Activated CD8-positive, alpha-beta T cell treated with anti-CD3 and anti-CD28 coated beads, Interleukin-2, amount 10 ng/mL, durations not matched to agents 7 days and 5 days (primary cell): Measurements from ENCODE around the gene DHX34. TPM values are rescaled to one million over a fixed set of nuclear protein-coding genes. Genes with fewer than 3 reads are reported as not detected.
A peak's percentile ranks its signal among the peaks of the same experiment; 100 is the strongest.

Experiments used
- ATAC-seq: fragments of 150-1000 bp; cut with Tn5 transposase; one replicate; pipeline ENCODE4 v1.10.0; 2021; ENCODE audit warnings: moderate library complexity
- CTCF ChIA-PET: fragments of 350-600 bp; sonication (Branson Sonifier 250); formaldehyde crosslinking; loops from one replicate; lab custom pipeline; 2021; ENCODE audit warnings: antibody characterized with exemption; lab: Charles Lee
- POLR2A ChIA-PET: fragments of 350-600 bp; sonication (Branson Sonifier 250); formaldehyde crosslinking; loops from one replicate; lab custom pipeline; 2021; ENCODE audit warnings: antibody characterized with exemption; lab: Charles Lee
- DNase-seq: peaks from one replicate; pipeline ENCODE4 v3.0.0-alpha.2; 2020
- H3K27ac Mint-ChIP-seq: one replicate; pipeline ENCODE4 v1.8.0; 2021; ENCODE audit warnings: mild to moderate bottlenecking, mixed read lengths
- H3K27me3 Mint-ChIP-seq: one replicate; pipeline ENCODE4 v1.8.0; 2021; ENCODE audit warnings: low read depth, mixed read lengths
- H3K36me3 Mint-ChIP-seq: one replicate; pipeline ENCODE4 v1.8.0; 2021; ENCODE audit warnings: low read depth, mixed read lengths
- H3K4me1 Mint-ChIP-seq: one replicate; pipeline ENCODE4 v1.8.0; 2021; ENCODE audit warnings: low read depth, mixed read lengths
- H3K4me3 Mint-ChIP-seq: one replicate; pipeline ENCODE4 v1.8.0; 2021; ENCODE audit warnings: mild to moderate bottlenecking, mixed read lengths
- H3K9me3 Mint-ChIP-seq: one replicate; pipeline ENCODE4 v1.8.0; 2022; ENCODE audit warnings: mixed read lengths; ENCODE audit not compliant: insufficient read depth
- total RNA-seq, 2 experiments: library from RNA; stranded (reverse); gene quantifications; one replicate each; pipeline ENCODE4 v1.2.3, GENCODE V29; 2021

Gene DHX34
- total RNA-seq, 2 experiments from 2014 or later, result 12.6 to 13.1 TPM

GRCh38 chr19:47414469-47414868 lies 65.4 kb downstream of the DHX34 start:
- Mint-ChIP-seq H3K9me3 (no peaks in the 10 kb centered on the region), H3K4me3 (no peak overlapping the region), H3K27ac (no peak overlapping the region), H3K27me3 (peaks cover 47% of the 10 kb centered on the region), H3K4me1 (peaks cover 14% of the 10 kb centered on the region), H3K36me3 (no peaks in the 10 kb centered on the region)
- ATAC-seq, result no peak
- DNase-seq, result no peak
- CTCF ChIA-PET, result interaction anchor here (0.6 kb wide), 1 partner anchor 23 kb away, joined by 3 read pairs; no protein-coding TSS in a partner anchor
- POLR2A ChIA-PET, result no interaction called here

- ChIA-PET CTCF (interaction anchor here (1.5 kb wide), 1 partner anchor 12 kb away, joined by 5 read pairs; no protein-coding TSS in a partner anchor), POLR2A (no interaction called here)
- H3K9me3 Mint-ChIP-seq, result no peaks in the 10 kb centered on the region
- DNase-seq, result no peak
- peaks cover 27% of the 10 kb centered on the region for H3K4me1 Mint-ChIP-seq
- ATAC-seq, result no peak
- H3K27me3 Mint-ChIP-seq, result peaks cover 62% of the 10 kb centered on the region
- H3K27ac Mint-ChIP-seq, result no peak overlapping the region
- no peaks in the 10 kb centered on the region for H3K36me3 Mint-ChIP-seq
- H3K4me3 Mint-ChIP-seq, result no peak overlapping the region
Measured at GRCh38 chr19:47415953-47416642, 67.0 kb downstream of the DHX34 start.

- Mint-ChIP-seq H3K27me3 (peaks cover 67% of the 10 kb centered on the region), H3K9me3 (no peaks in the 10 kb centered on the region), H3K27ac (no peak overlapping the region), H3K4me1 (peaks cover 31% of the 10 kb centered on the region), H3K4me3 (no peak overlapping the region), H3K36me3 (no peaks in the 10 kb centered on the region)
- ChIA-PET CTCF (interaction anchor here (1.5 kb wide), 1 partner anchor 12 kb away, joined by 5 read pairs; no protein-coding TSS in a partner anchor), POLR2A (no interaction called here)
- DNase-seq, result no peak
- no peak for ATAC-seq
Measured at GRCh38 chr19:47416643-47416985, 67.5 kb downstream of the DHX34 start.

- Mint-ChIP-seq H3K4me3 (no peak overlapping the region), H3K4me1 (peaks cover 33% of the 10 kb centered on the region), H3K27me3 (peaks cover 71% of the 10 kb centered on the region), H3K36me3 (no peaks in the 10 kb centered on the region), H3K27ac (no peak overlapping the region), H3K9me3 (no peaks in the 10 kb centered on the region)
- ATAC-seq (no peak), DNase-seq (no peak)
- ChIA-PET POLR2A (no interaction called here), CTCF (interaction anchor here (0.8 to 1.5 kb wide), 2 partner anchors 11 to 18 kb away, joined by 3 to 5 read pairs; no protein-coding TSS in a partner anchor)
Measured at GRCh38 chr19:47417107-47417745, 68.1 kb downstream of the DHX34 start.

GRCh38 chr19:47417746-47418691 lies 68.9 kb downstream of the DHX34 start:
- Mint-ChIP-seq H3K27me3 (peaks cover 78% of the 10 kb centered on the region), H3K27ac (no peak overlapping the region), H3K4me1 (peaks cover 35% of the 10 kb centered on the region), H3K9me3 (no peaks in the 10 kb centered on the region), H3K36me3 (no peaks in the 10 kb centered on the region), H3K4me3 (no peak overlapping the region)
- CTCF ChIA-PET, result interaction anchor here (0.8 to 1.5 kb wide), 3 partner anchors 10 to 19 kb away, joined by 3 to 5 read pairs (median 3); no protein-coding TSS in a partner anchor
- no peak for ATAC-seq
- POLR2A ChIA-PET, result no interaction called here
- no peak for DNase-seq

- ATAC-seq (no peak), DNase-seq (no peak)
- CTCF ChIA-PET, result interaction anchor here (1.0 kb wide), 1 partner anchor 18 kb away, joined by 3 read pairs; no protein-coding TSS in a partner anchor
- no peaks in the 10 kb centered on the region for H3K36me3 Mint-ChIP-seq
- H3K27me3 Mint-ChIP-seq, result peaks cover 82% of the 10 kb centered on the region
- H3K9me3 Mint-ChIP-seq, result no peaks in the 10 kb centered on the region
- no peak overlapping the region for H3K4me3 Mint-ChIP-seq
- POLR2A ChIA-PET, result no interaction called here
- peaks cover 35% of the 10 kb centered on the region for H3K4me1 Mint-ChIP-seq
- no peak overlapping the region for H3K27ac Mint-ChIP-seq
Measured at GRCh38 chr19:47418692-47419029, 69.5 kb downstream of the DHX34 start.

- Mint-ChIP-seq H3K36me3 (no peaks in the 10 kb centered on the region), H3K27ac (no peak within 1 kb of the TSS), H3K27me3 (peaks cover 82% of the 10 kb centered on the region), H3K9me3 (no peaks in the 10 kb centered on the region), H3K4me3 (no peak within 1 kb of the TSS), H3K4me1 (peaks cover 35% of the 10 kb centered on the region)
- ChIA-PET POLR2A (interaction anchor here (1.0 kb wide), 1 partner anchor 10 kb away, joined by 3 read pairs; no protein-coding TSS in a partner anchor), CTCF (interaction anchor here (1.0 to 1.4 kb wide), 2 partner anchors 9 to 18 kb away, joined by 3 to 4 read pairs; no protein-coding TSS in a partner anchor)
- no peak for DNase-seq
- peak; percentile 44 for ATAC-seq
Measured at GRCh38 chr19:47419030-47419783, 70.1 kb downstream of the DHX34 start, which contains the start of gene MEIS3. Gene MEIS3, minus strand, starts transcription at chr19:47419527. Its CDS starts 446 bp downstream, at chr19:47419081.

GRCh38 chr19:47419789-47420188 lies 70.7 kb downstream of the DHX34 start:
- H3K4me1 Mint-ChIP-seq, result peaks cover 35% of the 10 kb centered on the region
- H3K27me3 Mint-ChIP-seq, result peaks cover 82% of the 10 kb centered on the region
- DNase-seq (no peak), ATAC-seq (no peak)
- ChIA-PET POLR2A (interaction anchor here (1.0 kb wide), 1 partner anchor 9 kb away, joined by 3 read pairs; no protein-coding TSS in a partner anchor), CTCF (interaction anchor here (1.4 kb wide), 1 partner anchor 8 kb away, joined by 4 read pairs; no protein-coding TSS in a partner anchor)
- H3K9me3 Mint-ChIP-seq, result no peaks in the 10 kb centered on the region
- H3K36me3 Mint-ChIP-seq, result no peaks in the 10 kb centered on the region
- no peak overlapping the region for H3K4me3 Mint-ChIP-seq
- no peak overlapping the region for H3K27ac Mint-ChIP-seq

GRCh38 chr19:47421244-47421786 lies 72.2 kb downstream of the DHX34 start:
- ChIA-PET CTCF (no interaction called here), POLR2A (no interaction called here)
- Mint-ChIP-seq H3K27ac (no peak overlapping the region), H3K4me1 (peaks cover 35% of the 10 kb centered on the region), H3K4me3 (no peak overlapping the region), H3K27me3 (peaks cover 82% of the 10 kb centered on the region), H3K9me3 (no peaks in the 10 kb centered on the region), H3K36me3 (no peaks in the 10 kb centered on the region)
- DNase-seq, result no peak
- ATAC-seq, result no peak

- Mint-ChIP-seq H3K27ac (no peak overlapping the region), H3K9me3 (no peaks in the 10 kb centered on the region), H3K4me1 (peaks cover 32% of the 10 kb centered on the region), H3K27me3 (peaks cover 80% of the 10 kb centered on the region), H3K4me3 (no peak overlapping the region), H3K36me3 (no peaks in the 10 kb centered on the region)
- ATAC-seq (no peak), DNase-seq (no peak)
- ChIA-PET CTCF (no interaction called here), POLR2A (no interaction called here)
Measured at GRCh38 chr19:47421844-47422395, 72.8 kb downstream of the DHX34 start.
